ENCODE results near the gene PLEKHG5.

The PLEKHG5 gene

GRCh38 chr1:6505367-6506209, 14.1 kb upstream of the PLEKHG5 start:
- no peak overlapping the region for H3K4me3 ChIP-seq (ENCODE audit: low read depth, low read length)
- ChIA-PET CTCF (interaction anchor here (1.0 to 8.4 kb wide), 3 partner anchors 15 to 25 kb away, joined by 3 to 96 read pairs (median 5); partner anchors contain the start of gene PLEKHG5), POLR2A (no interaction called here)
- no peak for DNase-seq (ENCODE audit: low read depth, low spot score)
- TF ChIP-seq, protein P1, sequence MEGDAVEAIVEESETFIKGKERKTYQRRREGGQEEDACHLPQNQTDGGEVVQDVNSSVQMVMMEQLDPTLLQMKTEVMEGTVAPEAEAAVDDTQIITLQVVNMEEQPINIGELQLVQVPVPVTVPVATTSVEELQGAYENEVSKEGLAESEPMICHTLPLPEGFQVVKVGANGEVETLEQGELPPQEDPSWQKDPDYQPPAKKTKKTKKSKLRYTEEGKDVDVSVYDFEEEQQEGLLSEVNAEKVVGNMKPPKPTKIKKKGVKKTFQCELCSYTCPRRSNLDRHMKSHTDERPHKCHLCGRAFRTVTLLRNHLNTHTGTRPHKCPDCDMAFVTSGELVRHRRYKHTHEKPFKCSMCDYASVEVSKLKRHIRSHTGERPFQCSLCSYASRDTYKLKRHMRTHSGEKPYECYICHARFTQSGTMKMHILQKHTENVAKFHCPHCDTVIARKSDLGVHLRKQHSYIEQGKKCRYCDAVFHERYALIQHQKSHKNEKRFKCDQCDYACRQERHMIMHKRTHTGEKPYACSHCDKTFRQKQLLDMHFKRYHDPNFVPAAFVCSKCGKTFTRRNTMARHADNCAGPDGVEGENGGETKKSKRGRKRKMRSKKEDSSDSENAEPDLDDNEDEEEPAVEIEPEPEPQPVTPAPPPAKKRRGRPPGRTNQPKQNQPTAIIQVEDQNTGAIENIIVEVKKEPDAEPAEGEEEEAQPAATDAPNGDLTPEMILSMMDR (IDR thresholded peaks at IDR 0.05; ENCODE audit: insufficient read depth, low read length, missing control alignments), result no peak

GRCh38 chr1:6504887-6505286, 13.4 kb upstream of the PLEKHG5 start:
- TF ChIP-seq, protein P1 (IDR thresholded peaks at IDR 0.05; ENCODE audit: insufficient read depth, low read length, missing control alignments), result no peak
- no peak overlapping the region for H3K4me3 ChIP-seq (ENCODE audit: low read depth, low read length)
- ChIA-PET POLR2A (no interaction called here), CTCF (interaction anchor here (1.0 to 8.4 kb wide), 3 partner anchors 14 to 24 kb away, joined by 3 to 96 read pairs (median 5); partner anchors contain the start of gene PLEKHG5)
- DNase-seq (ENCODE audit: low read depth, low spot score), result no peak

GRCh38 chr1:6503884-6504602, 12.6 kb upstream of the PLEKHG5 start:
- ChIA-PET CTCF (interaction anchor here (1.8 to 8.4 kb wide), 4 partner anchors 14 to 51 kb away, joined by 4 to 96 read pairs (median 9); partner anchors contain the start of gene PLEKHG5), POLR2A (no interaction called here)
- H3K4me3 ChIP-seq (ENCODE audit: low read depth, low read length), result no peak overlapping the region
- no peak for DNase-seq (ENCODE audit: low read depth, low spot score)
- TF ChIP-seq, protein P1 (IDR thresholded peaks at IDR 0.05; ENCODE audit: insufficient read depth, low read length, missing control alignments), result no peak

DNA sequence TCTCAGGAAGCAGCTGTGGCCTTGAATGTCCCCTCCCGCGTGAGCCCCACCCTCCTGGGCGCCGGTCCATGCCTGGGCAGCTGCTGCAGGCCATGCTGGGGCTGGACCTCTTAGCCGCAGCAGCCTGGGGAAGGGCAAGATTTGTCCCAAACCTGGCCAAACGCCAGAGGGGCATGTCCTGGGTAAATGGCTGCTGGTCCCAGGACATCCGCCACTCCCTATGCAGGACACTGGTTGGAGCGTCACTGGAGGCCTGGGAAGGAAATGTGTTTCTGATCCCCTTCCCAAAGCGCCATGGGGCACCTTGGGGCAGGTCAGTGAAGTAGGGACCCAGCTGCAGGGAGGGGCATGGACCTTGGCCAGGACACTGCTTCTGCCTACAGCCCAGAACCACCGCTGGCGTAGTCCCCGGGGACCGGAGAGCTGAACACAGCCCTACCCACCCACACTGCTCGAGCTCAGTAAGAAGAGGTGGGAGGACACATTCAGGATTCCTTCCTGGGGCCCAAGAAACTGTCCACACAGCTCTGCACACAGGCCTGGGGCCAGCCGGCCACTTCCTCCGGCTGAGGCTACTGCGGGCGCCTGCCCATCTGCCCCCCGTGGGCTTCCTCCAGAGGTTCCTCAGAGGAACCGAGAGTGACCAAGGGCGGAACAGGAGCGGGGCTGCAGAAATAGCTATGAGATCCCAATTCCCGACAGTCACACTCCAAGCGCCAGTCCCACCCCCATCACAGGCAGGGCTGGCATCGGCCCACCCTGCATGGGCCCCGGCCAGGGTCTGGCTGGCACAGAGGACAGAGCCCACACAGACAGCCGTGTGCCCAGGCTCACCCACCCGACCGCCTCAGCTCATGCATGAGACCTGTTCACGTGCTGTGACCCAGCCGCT, 10.8 kb upstream of the PLEKHG5 start:
- DNase-seq (ENCODE audit: low read depth, low spot score), result no peak
- ChIA-PET POLR2A (no interaction called here), CTCF (interaction anchor here (0.8 to 8.4 kb wide), 7 partner anchors 10 to 52 kb away, joined by 3 to 96 read pairs (median 4); partner anchors contain the start of gene PLEKHG5)
- TF ChIP-seq, protein P1 (IDR thresholded peaks at IDR 0.05; ENCODE audit: insufficient read depth, low read length, missing control alignments), result no peak
- no peak overlapping the region for H3K4me3 ChIP-seq (ENCODE audit: low read depth, low read length)

GRCh38 chr1:6501279-6501813, 9.9 kb upstream of the PLEKHG5 start:
- ChIA-PET POLR2A (no interaction called here), CTCF (interaction anchor here (1.7 to 8.4 kb wide), 3 partner anchors 11 to 15 kb away, joined by 4 to 96 read pairs (median 13); partner anchors contain the start of gene PLEKHG5)
- no peak overlapping the region for H3K4me3 ChIP-seq (ENCODE audit: low read depth, low read length)
- TF ChIP-seq, protein P1 (IDR thresholded peaks at IDR 0.05; ENCODE audit: insufficient read depth, low read length, missing control alignments), result no peak
- no peak for DNase-seq (ENCODE audit: low read depth, low spot score)
